H1 (cell line): ENCODE results near the gene CCL24. TPM values are rescaled to one million over a fixed set of nuclear protein-coding genes. Genes with fewer than 3 reads are reported as not detected.

Experiments used
- CTCF ChIA-PET: fragments of 300-600 bp; sonication (Branson Sonifier 250); formaldehyde crosslinking; loops from one replicate; lab custom pipeline; 2021; ENCODE audit not compliant: partially characterized antibody; lab: Charles Lee
- POLR2A ChIA-PET: fragments of 300-600 bp; sonication (Branson Sonifier 250); formaldehyde crosslinking; loops from one replicate; lab custom pipeline; 2021; ENCODE audit warnings: inconsistent platforms; ENCODE audit not compliant: partially characterized antibody; lab: Charles Lee
- DNase-seq, 2 experiments: peaks; one replicate each; pipeline versions ENCODE4 v3.0.0 to v3.0.0-alpha.2; 2010 to 2022; ENCODE audit warnings: low spot score in 2 of 2, low read depth in 1 of 2, mixed read lengths in 1 of 2
- FAIRE-seq: peaks from 2 replicates; lab custom pipeline; 2011; peaks lifted over from hg19 to GRCh38; lab: Jason Lieb, UNC
- H2AFZ ChIP-seq: 2 replicates; pipeline ENCODE4 v1.8.1; 2012; ENCODE audit warnings: low read length, inconsistent platforms
- H2AK5ac ChIP-seq: 2 replicates; pipeline ENCODE4 v1.6.1; 2013; ENCODE audit warnings: low read depth, low read length
- H2BK120ac ChIP-seq: replicated peaks from 2 replicates; pipeline ENCODE3; 2013; ENCODE audit warnings: low read depth, low read length, inconsistent platforms
- H2BK12ac ChIP-seq: 2 replicates; pipeline ENCODE4 v1.6.1; 2013; ENCODE audit warnings: low read depth, low read length
- H2BK15ac ChIP-seq: 2 replicates; pipeline ENCODE4 v1.6.1; 2013; ENCODE audit warnings: low read length
- H2BK20ac ChIP-seq: 2 replicates; pipeline ENCODE4 v1.6.1; 2013; ENCODE audit warnings: low read length
- H2BK5ac ChIP-seq: 2 replicates; pipeline ENCODE4 v1.6.1; 2013; ENCODE audit warnings: low read depth, low read length
- H3K14ac ChIP-seq: 2 replicates; pipeline ENCODE4 v1.6.1; 2013; ENCODE audit warnings: inconsistent platforms; ENCODE audit not compliant: insufficient read length
- H3K18ac ChIP-seq: 2 replicates; pipeline ENCODE4 v1.6.1; 2013; ENCODE audit warnings: low read length; ENCODE audit errors: extremely low read depth
- H3K23ac ChIP-seq: 2 replicates; pipeline ENCODE4 v1.6.1; 2013; ENCODE audit warnings: inconsistent platforms; ENCODE audit not compliant: insufficient read length
- H3K23me2 ChIP-seq: 2 replicates; pipeline ENCODE4 v1.6.1; 2013; ENCODE audit warnings: low read depth, low read length
- H3K27ac ChIP-seq: 2 replicates; pipeline ENCODE4 v1.6.1; 2011; ENCODE audit warnings: low read depth, low read length, inconsistent platforms
- H3K27me3 ChIP-seq, 4 experiments: replicated peaks in 1 of 4; 1 replicate in 1 of 4; 2 replicates in 3 of 4; pipeline versions ENCODE4 v1.6.1 to v1.8.1; 2011 to 2013; ENCODE audit warnings: low read length in 3 of 4, mild to moderate bottlenecking in 3 of 4, inconsistent platforms in 2 of 4, mixed read lengths in 2 of 4, moderate library complexity in 1 of 4; ENCODE audit not compliant: control insufficient read depth in 3 of 4, insufficient read depth in 3 of 4; ENCODE audit errors: extremely low read depth in 1 of 4
- H3K36me3 ChIP-seq, 4 experiments: 2 replicates each; pipeline versions ENCODE4 v1.6.1 to v1.8.1; 2011 to 2013; ENCODE audit warnings: mild to moderate bottlenecking in 4 of 4, low read length in 3 of 4, moderate library complexity in 2 of 4, control low read depth in 1 of 4, inconsistent platforms in 1 of 4; ENCODE audit not compliant: insufficient read depth in 4 of 4, control insufficient read depth in 2 of 4
- H3K4ac ChIP-seq: replicated peaks from 2 replicates; pipeline ENCODE3; 2013; ENCODE audit warnings: low read length, low read depth, mixed read lengths, inconsistent platforms; ENCODE audit not compliant: insufficient read length
- H3K4me1 ChIP-seq, 4 experiments: replicated peaks in 1 of 4; 1 replicate in 1 of 4; 2 replicates in 3 of 4; pipeline versions ENCODE4 v1.6.1 to v1.8.1; 2011 to 2013; ENCODE audit warnings: low read length in 3 of 4, inconsistent platforms in 2 of 4, mixed read lengths in 1 of 4; ENCODE audit not compliant: insufficient read depth in 4 of 4, control insufficient read depth in 3 of 4
- H3K4me2 ChIP-seq, 2 experiments: 2 replicates each; pipeline versions ENCODE4 v1.6.1 to v1.8.1; 2011 to 2013; ENCODE audit warnings: low read depth in 2 of 2, low read length in 2 of 2, control low read depth in 1 of 2, inconsistent platforms in 1 of 2, mild to moderate bottlenecking in 1 of 2; ENCODE audit not compliant: insufficient read depth in 1 of 2
- H3K4me3 ChIP-seq, 4 experiments: fragments of 200-600, 300-600 bp in 1 of 4; sonication (generic), shearing (Covaris generic), sonication (Bioruptor Twin) in 1 of 4; 2 replicates each; pipeline versions ENCODE4 v1.5.1 to v1.8.1; 2011 to 2016; ENCODE audit warnings: low read length in 4 of 4, low read depth in 3 of 4, control low read depth in 2 of 4, inconsistent platforms in 2 of 4, mild to moderate bottlenecking in 2 of 4, mixed read lengths in 1 of 4, moderate library complexity in 1 of 4; ENCODE audit not compliant: insufficient read depth in 2 of 4; ENCODE audit errors: extremely low read depth in 1 of 4
- H3K56ac ChIP-seq: replicated peaks from 2 replicates; pipeline ENCODE3; 2013; ENCODE audit warnings: low read depth, mild to moderate bottlenecking, mixed read lengths, low read length, inconsistent platforms; ENCODE audit not compliant: insufficient read length
- H3K79me1 ChIP-seq: 2 replicates; pipeline ENCODE4 v1.6.1; 2013; ENCODE audit warnings: low read depth, low read length, control low read depth
- H3K79me2 ChIP-seq, 2 experiments: 2 replicates each; pipeline versions ENCODE4 v1.6.1 to v1.8.1; 2012 to 2013; ENCODE audit warnings: low read length in 2 of 2, mild to moderate bottlenecking in 2 of 2, inconsistent platforms in 1 of 2; ENCODE audit not compliant: insufficient read depth in 2 of 2, control insufficient read depth in 1 of 2
- H3K9ac ChIP-seq, 4 experiments: replicated peaks in 1 of 4; 1 replicate in 1 of 4; 2 replicates in 3 of 4; pipeline versions ENCODE4 v1.6.1 to v1.8.1; 2011 to 2013; ENCODE audit warnings: low read depth in 3 of 4, low read length in 3 of 4, control low read depth in 2 of 4, mild to moderate bottlenecking in 2 of 4, moderate library complexity in 2 of 4, inconsistent platforms in 1 of 4; ENCODE audit errors: extremely low read depth in 1 of 4
- H3K9me3 ChIP-seq, 2 experiments: 2 replicates each; pipeline versions ENCODE4 v1.6.1 to v1.8.1; 2012 to 2013; ENCODE audit warnings: mild to moderate bottlenecking in 2 of 2, moderate library complexity in 2 of 2, control low read depth in 1 of 2, inconsistent platforms in 1 of 2, low read depth in 1 of 2, low read length in 1 of 2, mixed read lengths in 1 of 2; ENCODE audit not compliant: insufficient read depth in 2 of 2
- H4K20me1 ChIP-seq, 2 experiments: replicated peaks in 1 of 2; 2 replicates each; pipeline versions ENCODE3 to v1.8.1; 2011 to 2013; ENCODE audit warnings: inconsistent platforms in 2 of 2, low read length in 2 of 2, mild to moderate bottlenecking in 1 of 2; ENCODE audit not compliant: insufficient read depth in 2 of 2, control insufficient read depth in 1 of 2
- H4K5ac ChIP-seq: 2 replicates; pipeline ENCODE4 v1.6.1; 2013; ENCODE audit warnings: low read length, low read depth, mixed read lengths, inconsistent platforms; ENCODE audit not compliant: insufficient read length
- H4K8ac ChIP-seq: 2 replicates; pipeline ENCODE4 v1.8.0; 2013; ENCODE audit warnings: mild to moderate bottlenecking, moderate library complexity, low read length, inconsistent platforms; ENCODE audit not compliant: insufficient read depth; ENCODE audit errors: extremely low read depth
- H4K91ac ChIP-seq: replicated peaks from 2 replicates; pipeline ENCODE3; 2013; ENCODE audit warnings: low read length, mixed read lengths, inconsistent platforms; ENCODE audit not compliant: insufficient read length
- BCL11A ChIP-seq, 2 experiments: IDR thresholded peaks; one replicate each; pipeline ENCODE4 v1.6.1; 2011; ENCODE audit warnings: low read depth in 2 of 2, low read length in 2 of 2, mild to moderate bottlenecking in 2 of 2
- CHD1 ChIP-seq: IDR thresholded peaks from 2 replicates; pipeline ENCODE4 v1.6.1; 2012; ENCODE audit warnings: low read depth, low read length, improper control_type of control experiment
- FOSL1 ChIP-seq: IDR thresholded peaks from 2 replicates; pipeline ENCODE4 v1.6.1; 2011; ENCODE audit warnings: mild to moderate bottlenecking, low read depth, low read length, moderate library complexity; ENCODE audit not compliant: insufficient read depth
- KDM5A ChIP-seq: fragments of 200-600 bp; IDR thresholded peaks from 2 replicates; pipeline ENCODE4 v1.7.1; 2012; ENCODE audit warnings: mild to moderate bottlenecking, low read length, inconsistent platforms, mixed read lengths
- NRF1 ChIP-seq: IDR thresholded peaks from 2 replicates; pipeline ENCODE4 v1.6.1; 2011; ENCODE audit warnings: mild to moderate bottlenecking, low read depth, low read length, improper control_type of control experiment
- PHF8 ChIP-seq: fragments of 200-600 bp; sonication (generic); conservative IDR thresholded peaks from 2 replicates; pipeline ENCODE4 v1.7.1; 2012; ENCODE audit warnings: low read depth, mild to moderate bottlenecking, inconsistent platforms, low read length, moderate library complexity
- POLR2A ChIP-seq, 2 experiments: IDR thresholded peaks; 1 replicate in 1 of 2; 2 replicates in 1 of 2; pipeline ENCODE4 v1.6.1; 2011; ENCODE audit warnings: low read depth in 2 of 2, low read length in 2 of 2, mild to moderate bottlenecking in 2 of 2; ENCODE audit errors: control extremely low read depth in 1 of 2
- RNF2 ChIP-seq: fragments of 200-900, 300-1000 bp; sonication (generic); IDR thresholded peaks from 2 replicates; pipeline ENCODE4 v1.7.1; 2016; ENCODE audit warnings: borderline replicate concordance, low read depth, mild to moderate bottlenecking, antibody characterized with exemption, low read length; ENCODE audit not compliant: poor library complexity, severe bottlenecking; ENCODE audit errors: missing control alignments
- SIX5 ChIP-seq: IDR thresholded peaks from 2 replicates; pipeline ENCODE4 v1.6.1; 2011; ENCODE audit warnings: mild to moderate bottlenecking, low read depth, low read length
- TAF1 ChIP-seq: IDR thresholded peaks from 2 replicates; pipeline ENCODE4 v1.6.1; 2011; ENCODE audit warnings: mild to moderate bottlenecking, low read depth, low read length
- USF2 ChIP-seq: IDR thresholded peaks from 2 replicates; pipeline ENCODE4 v1.6.1; 2011; ENCODE audit warnings: low read length, improper control_type of control experiment
- YY1 ChIP-seq: IDR thresholded peaks from 2 replicates; pipeline ENCODE4 v1.6.1; 2011; ENCODE audit warnings: low read depth, mild to moderate bottlenecking, low read length
- WGBS, 2 experiments: shearing (Covaris generic) in 1 of 2; methylation state at CpG; one replicate each; pipeline versions ENCODE4 v1.1.6 to v1.1.7; 2013 to 2015; ENCODE audit warnings: low lambda C conversion rate in 2 of 2, mixed read lengths in 2 of 2, inconsistent platforms in 1 of 2, low coverage in 1 of 2, missing lambda C conversion rate in 1 of 2; ENCODE audit not compliant: insufficient replicate concordance in 2 of 2, insufficient coverage in 1 of 2, insufficient read length in 1 of 2; ENCODE audit errors: extremely low coverage in 1 of 2, missing lambda C conversion rate in 1 of 2; 5-methylcytosine and 5-hydroxymethylcytosine counted together
- polyA plus RNA-seq, 7 experiments: library from polyadenylated mRNA; depleted of rRNA in 3 of 7; stranded (reverse) in 5 of 7; unstranded in 2 of 7; fragments of >200 nt in 5 of 7; fragments of 200-250 nt in 2 of 7; gene quantifications; 1 replicate in 5 of 7; 2 replicates in 1 of 7; 4 replicates in 1 of 7; pipeline versions ENCODE4 v1.2.1 to v1.2.3, GENCODE V29; 2011 to 2013; ENCODE audit warnings: missing spikeins in 2 of 7, mixed read lengths in 2 of 7
- total RNA-seq: library from RNA; stranded (reverse); fragmentation: NEBNext Ultra II Directional; extraction: Animal tissue kit (Norgen Biotek cat#: 25700); gene quantifications from 2 replicates; pipeline ENCODE4 v1.2.1, GENCODE V29; 2021

CCL24 gene
- total and polyA plus RNA-seq, 2 of the 8 experiments (the other 6 are each of a cell fraction or from before 2014, with no cell fraction given) = not detected

- WGBS, 2 experiments = 86% methylated on average over 5 of the region's 5 CpGs; no CpG with 5 or more reads in 1 of the 2 experiments
- POLR2A ChIA-PET = interaction anchor here (0.6 to 1.1 kb wide), 2 partner anchors 189 to 194 kb away, joined by 3 to 4 read pairs; partner anchors contain the start of genes MDH2 and STYXL1
- TF ChIP-seq TAF1 (no peak), PHF8 (no peak), RNF2 (no peak), BCL11A (IDR thresholded peaks at IDR 0.05; ENCODE audit: low read depth in 2 of 2, low read length in 2 of 2) (no peak), YY1 (no peak), CHD1 (no peak), SIX5 (no peak), FOSL1 (no peak), NRF1 (no peak), USF2 (no peak), POLR2A (IDR thresholded peaks at IDR 0.05; ENCODE audit: control extremely low read depth in 1 of 2, low read depth in 2 of 2, low read length in 2 of 2) (no peak), KDM5A (no peak)
These were observed 40.6 kb upstream of the CCL24 start for GRCh38 chr7:75854233-75854632.

More at GRCh38 chr7:75854233-75854632, 40.6 kb upstream of the CCL24 start:
- Histone ChIP-seq H3K27ac (no peak overlapping the region), H3K27me3 (no peaks in the 10 kb centered on the region), H3K23me2 (no peaks in the 10 kb centered on the region; the same call in 1 of the 2 replicates), H3K9me3 (no peaks in the 10 kb centered on the region), H4K20me1 (no peaks in the 10 kb centered on the region), H3K9ac (no peak overlapping the region), H3K56ac (no peak overlapping the region), H3K4ac (no peak overlapping the region), H3K4me2 (no peak overlapping the region), H4K91ac (no peak overlapping the region), H2BK15ac (no peak overlapping the region), H4K8ac (no peak overlapping the region), H3K79me2 (no peaks in the 10 kb centered on the region), H3K23ac (no peak overlapping the region), H3K4me1 (no peaks in the 10 kb centered on the region), H3K79me1 (no peaks in the 10 kb centered on the region), H2AK5ac (no peak overlapping the region), H2BK12ac (no peak overlapping the region), H3K36me3 (no peaks in the 10 kb centered on the region), H3K18ac (no peak overlapping the region), H3K14ac (no peak overlapping the region), H2AFZ (no peak overlapping the region), H4K5ac (no peak overlapping the region), H2BK5ac (no peak overlapping the region), H2BK20ac (no peak overlapping the region), H2BK120ac (no peak overlapping the region), H3K4me3 (no peak overlapping the region)
- CTCF ChIA-PET = interaction anchor here (3.4 kb wide), 1 partner anchor 12 kb away, joined by 16 read pairs; no protein-coding TSS in a partner anchor
- FAIRE-seq (no peak), DNase-seq (no peak)
